ENCODE results near the gene AGTRAP.

AGTRAP gene, protein sequence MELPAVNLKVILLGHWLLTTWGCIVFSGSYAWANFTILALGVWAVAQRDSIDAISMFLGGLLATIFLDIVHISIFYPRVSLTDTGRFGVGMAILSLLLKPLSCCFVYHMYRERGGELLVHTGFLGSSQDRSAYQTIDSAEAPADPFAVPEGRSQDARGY

DNA sequence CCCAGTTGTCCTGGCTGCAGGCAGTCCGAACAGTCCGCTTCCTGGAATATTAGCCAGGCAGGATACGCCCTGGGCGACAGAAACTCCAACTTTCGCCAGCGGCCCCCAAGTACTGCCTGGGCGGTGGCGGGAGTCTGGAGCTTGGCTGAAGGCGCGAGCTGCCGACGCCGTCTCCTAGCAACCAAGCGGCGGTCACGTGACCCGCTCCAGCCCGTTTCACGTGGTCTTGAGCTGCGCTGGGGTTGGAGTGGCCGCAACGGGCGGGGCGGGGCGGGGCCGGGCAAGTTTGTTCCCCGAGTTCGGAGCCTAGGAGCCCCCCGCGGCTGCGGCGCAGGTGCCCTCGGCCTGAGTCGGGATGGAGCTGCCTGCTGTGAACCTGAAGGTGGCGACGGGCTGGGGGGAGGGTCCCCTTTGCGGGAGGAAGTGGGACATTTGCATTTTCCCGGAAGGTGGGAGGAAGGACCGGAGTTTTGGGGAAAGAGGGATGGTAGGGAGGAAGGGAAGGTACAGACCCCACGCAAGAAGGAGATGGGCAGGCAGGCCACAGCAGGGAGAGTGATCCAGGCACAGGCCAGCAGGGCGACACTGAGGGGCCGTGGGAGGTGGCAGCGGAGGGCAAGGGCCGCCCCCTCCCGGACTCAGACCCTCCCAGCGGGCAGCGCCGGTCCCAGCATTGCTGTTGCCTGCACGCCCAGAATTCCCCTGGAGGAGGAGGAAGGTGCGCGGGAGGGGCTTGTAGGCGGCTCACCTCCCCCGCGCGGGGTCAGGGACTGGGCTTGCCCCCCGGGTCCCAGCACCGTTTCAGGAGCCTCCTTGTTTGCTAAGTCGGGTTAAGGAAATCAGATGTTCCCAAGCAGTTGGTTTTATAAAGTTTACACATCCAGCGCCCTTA is at the start of gene AGTRAP:
Gene AGTRAP (plus strand): TSS at position 283 of the 892 bp plus-strand sequence. CDS start 73 bp downstream, at position 356.
- Histone ChIP-seq H3K4me3 (peak within 1 kb of the TSS; percentile 68), H3K4me1 (peaks cover 0 to 40% (median 17%) of the 10 kb centered on the region in 4 donors), H3K36me3 (no peaks in the 10 kb centered on the region), H3K27ac (peak within 1 kb of the TSS; percentile 77 to 81), H3K9me3 (no peaks in the 10 kb centered on the region), H3K27me3 (no peaks in the 10 kb centered on the region)
- TF ChIP-seq CTCF (IDR thresholded peaks at IDR 0.05) = peak in 1 of 2 experiments; percentile 5
- intact Hi-C loops (cut with DNase I; ENCODE audit: low total_unique reads) = loop anchor here (5.0 kb wide), 1 partner anchor 71 kb away; the partner anchor contains the start of genes CLCN6 and MTHFR
- DNase-seq = peak; percentile 94 to 98

- Histone ChIP-seq H3K27ac (no peak overlapping the region), H3K9me3 (no peaks in the 10 kb centered on the region), H3K36me3 (no peaks in the 10 kb centered on the region), H3K27me3 (peaks cover 7 to 69% of the 10 kb centered on the region in 2 donors), H3K4me1 (peaks cover 0 to 30% (median 24%) of the 10 kb centered on the region in 4 donors), H3K4me3 (no peak overlapping the region)
- intact Hi-C loops (cut with DNase I; ENCODE audit: low total_unique reads) = no loop called here
- TF ChIP-seq CTCF (IDR thresholded peaks at IDR 0.05) = no peak
- DNase-seq = no peak
Observed at GRCh38 chr1:11688506-11688905, 47.4 kb upstream of the AGTRAP start.

DNA sequence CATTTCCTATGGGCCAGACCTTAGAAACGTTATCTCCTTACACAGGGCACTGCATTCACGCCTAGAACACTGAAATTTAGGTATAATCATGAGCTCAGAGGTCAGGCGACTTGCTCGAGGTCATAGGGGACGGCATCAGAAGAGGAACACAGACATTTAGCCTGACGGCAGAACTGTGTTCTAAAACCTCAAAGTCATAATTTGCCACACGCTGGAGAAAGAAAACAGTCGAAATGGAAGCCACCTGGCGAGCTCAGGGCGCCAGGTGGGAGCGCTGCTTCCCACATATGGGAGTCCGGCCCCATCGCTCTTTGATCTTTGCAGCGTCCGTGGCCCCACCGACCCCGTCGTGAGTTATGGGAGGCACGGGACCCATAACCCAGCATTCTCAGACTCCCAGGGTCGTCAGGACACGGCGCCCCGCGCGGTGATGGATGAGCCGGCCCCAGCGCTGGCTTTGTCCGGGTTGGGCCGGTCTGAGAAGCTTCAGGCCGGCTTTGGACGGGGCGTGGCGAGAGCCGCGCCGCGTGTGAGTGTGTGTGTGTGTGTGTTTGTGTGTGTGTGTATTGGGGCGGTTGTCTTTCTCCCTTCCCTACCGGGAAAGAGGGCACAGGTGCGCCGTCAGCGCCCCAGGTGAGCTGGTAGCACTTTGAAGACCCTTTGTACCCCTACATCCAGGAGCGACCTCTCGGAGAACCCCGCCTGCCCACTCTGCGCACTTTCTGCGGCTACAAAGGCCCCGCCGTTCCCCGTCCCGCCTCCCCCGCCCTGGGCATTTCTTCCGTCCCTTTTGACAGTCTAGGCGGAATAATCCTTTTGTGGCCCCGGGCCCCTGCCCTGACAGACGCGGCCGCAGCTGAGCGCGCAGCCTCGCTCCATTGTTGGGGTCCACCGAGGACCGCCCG is 45.3 kb upstream of the AGTRAP start:
- Histone ChIP-seq H3K27me3 (peaks cover 7 to 79% of the 10 kb centered on the region in 2 donors), H3K36me3 (no peaks in the 10 kb centered on the region), H3K4me3 (peak overlapping the region in 1 of 2 donors; percentile 34), H3K4me1 (peaks cover 0 to 31% (median 24%) of the 10 kb centered on the region in 4 donors), H3K27ac (no peak overlapping the region), H3K9me3 (no peaks in the 10 kb centered on the region)
- DNase-seq = no peak
- intact Hi-C loops (cut with DNase I; ENCODE audit: low total_unique reads) = no loop called here
- no peak for TF ChIP-seq CTCF (IDR thresholded peaks at IDR 0.05)

GRCh38 chr1:11691302-11691914 is 44.5 kb upstream of the AGTRAP start, which contains the start of gene DRAXIN:
TSS of gene DRAXIN (plus strand) at chr1:11691710. CDS start at chr1:11706259, 14,549 bp downstream.
- no peaks in the 10 kb centered on the region for H3K9me3 ChIP-seq
- H3K27me3 ChIP-seq = peaks cover 7 to 82% of the 10 kb centered on the region in 2 donors
- peaks cover 0 to 31% (median 24%) of the 10 kb centered on the region in 4 donors for H3K4me1 ChIP-seq
- peak within 1 kb of the TSS in 1 of 2 donors; percentile 34 for H3K4me3 ChIP-seq
- H3K27ac ChIP-seq = no peak within 1 kb of the TSS
- no peaks in the 10 kb centered on the region for H3K36me3 ChIP-seq
- no peak for DNase-seq
- TF ChIP-seq CTCF (IDR thresholded peaks at IDR 0.05) = no peak
- intact Hi-C loops (cut with DNase I; ENCODE audit: low total_unique reads) = no loop called here

All from tibial artery (tissue), 4 donors.